Right lobe of liver (tissue), 6 donors: ENCODE data around the gene NFE2L3. TPM values are rescaled to one million over a fixed set of nuclear protein-coding genes. Genes with fewer than 3 reads are reported as not detected.

ENCODE experiments used
- ATAC-seq, 4 donors: fragments of 200-7000 bp; cut with Tn5 transposase; one replicate each; pipeline ENCODE4 v1.9.1; 2020; ENCODE audit warnings: mild to moderate bottlenecking in 4 of 4, moderate library complexity in 4 of 4
- DNase-seq, 3 donors: peaks; one replicate each; pipeline ENCODE4 v3.0.0-alpha.2; 2020
- H3K27ac ChIP-seq, 3 donors: fragments of 200-600 bp; one replicate each; pipeline ENCODE4 v1.8.0; 2022
- H3K27me3 ChIP-seq, 2 donors: fragments of 200-600 bp; one replicate each; pipeline ENCODE4 v1.8.0; 2022
- H3K36me3 ChIP-seq, 4 donors: fragments of 200-600 bp; sonication (generic) in 1 of 4; one replicate each; pipeline versions ENCODE4 v1.5.1 to v1.8.0; 2017 to 2022; ENCODE audit warnings: control low read depth in 1 of 4
- H3K4me1 ChIP-seq, 4 donors: fragments of 200-600 bp; sonication (generic) in 1 of 4; one replicate each; pipeline versions ENCODE4 v1.5.1 to v1.8.0; 2017 to 2022; ENCODE audit warnings: control low read depth in 1 of 4
- H3K4me3 ChIP-seq, 3 donors: fragments of 200-600 bp; one replicate each; pipeline ENCODE4 v1.8.0; 2022
- H3K9me3 ChIP-seq, 4 donors: fragments of 200-600 bp; sonication (generic) in 1 of 4; one replicate each; pipeline versions ENCODE4 v1.5.1 to v1.8.0; 2017 to 2022; ENCODE audit warnings: control low read depth in 1 of 4
- CTCF ChIP-seq, 4 donors: fragments of 200-600 bp in 3 of 4; fragments of 450-650 bp in 1 of 4; IDR thresholded peaks; one replicate each; pipeline versions ENCODE4 v1.5.1 to v1.8.0; 2016 to 2022; ENCODE audit warnings: antibody characterized with exemption in 4 of 4, mild to moderate bottlenecking in 2 of 4
- POLR2A ChIP-seq: fragments of 450-650 bp; IDR thresholded peaks from one replicate; pipeline ENCODE4 v1.6.1; 2017; ENCODE audit warnings: antibody characterized with exemption, mild to moderate bottlenecking
- WGBS: methylation state at CpG from one replicate; pipeline ENCODE4 v1.1.6; 2018; ENCODE audit warnings: low coverage, low lambda C conversion rate; ENCODE audit not compliant: insufficient coverage; ENCODE audit errors: missing lambda C conversion rate; 5-methylcytosine and 5-hydroxymethylcytosine counted together
- intact Hi-C, 2 donors: fragments of 100-400 bp; cut with DNase I; formaldehyde crosslinking; loops; one replicate each; pipeline versions ENCODE4 v1.11.2 to v1.14.1; 2022
- total RNA-seq, 6 experiments: library from RNA; depleted of rRNA in 2 of 6; stranded (reverse); fragments of >200 nt in 2 of 6; fragmentation: NEBNext Ultra II Directional in 3 of 6; extraction: Animal tissue kit (Norgen Biotek cat#: 25700) in 3 of 6; gene quantifications; one replicate each; pipeline versions ENCODE4 v1.1.0 to v1.2.4, GENCODE V29; 2016 to 2023
- donor health status: DM: no; HTN: yes; CAD: no.
- donor health status: DM: no; HTN: no; CAD: no.
- donor health status: DM: no; HTN: no; CAD: no.
- donor health status: DM: no; HTN: yes; CAD: no.
- donor health status: DM: no; HTN: yes; CAD: no.

The NFE2L3 gene
- total RNA-seq, 6 experiments from 2014 or later, result 0.13 to 2.0 (median 0.54) TPM

GRCh38 chr7:26198781-26199169, 46.8 kb downstream of the NFE2L3 start:
- peak overlapping the region; percentile 97 to 100 (median 100) for H3K27ac ChIP-seq
- no peaks in the 10 kb centered on the region for H3K9me3 ChIP-seq
- ATAC-seq (no peak), DNase-seq (no peak)
- H3K4me1 ChIP-seq, result peaks cover 0 to 55% (median 15%) of the 10 kb centered on the region in 4 donors
- intact Hi-C loops, result no loop called here
- H3K4me3 ChIP-seq, result peak overlapping the region; percentile 83 to 88 (median 88)
- TF ChIP-seq POLR2A (no peak), CTCF (IDR thresholded peaks at IDR 0.05) (no peak)
- peaks cover 4 to 42% (median 28%) of the 10 kb centered on the region in 4 donors for H3K36me3 ChIP-seq
- 0% methylated on average over 7 of the region's 7 CpGs for WGBS
- H3K27me3 ChIP-seq, result no peaks in the 10 kb centered on the region

GRCh38 chr7:26199301-26200037, 47.5 kb downstream of the NFE2L3 start:
- H3K27ac ChIP-seq, result peak overlapping the region; percentile 97 to 100 (median 100)
- peaks cover 0 to 55% (median 15%) of the 10 kb centered on the region in 4 donors for H3K4me1 ChIP-seq
- peak overlapping the region; percentile 83 to 88 (median 88) for H3K4me3 ChIP-seq
- ATAC-seq (peak in 2 of 4 donors; percentile 6 to 8), DNase-seq (peak; percentile 65 to 73 (median 70))
- intact Hi-C loops, result no loop called here
- H3K36me3 ChIP-seq, result peaks cover 0 to 35% (median 23%) of the 10 kb centered on the region in 4 donors
- under 1% methylated on average over 36 of the region's 36 CpGs for WGBS
- TF ChIP-seq POLR2A (peak; percentile 5), CTCF (IDR thresholded peaks at IDR 0.05) (no peak)
- no peaks in the 10 kb centered on the region for H3K27me3 ChIP-seq
- no peaks in the 10 kb centered on the region for H3K9me3 ChIP-seq

GRCh38 chr7:26200038-26200443, 48.0 kb downstream of the NFE2L3 start:
- H3K27ac ChIP-seq, result peak overlapping the region; percentile 97 to 100 (median 100)
- ATAC-seq, result peak; percentile 42 to 51 (median 47)
- 0% methylated on average over 13 of the region's 29 CpGs for WGBS
- no peaks in the 10 kb centered on the region for H3K9me3 ChIP-seq
- H3K36me3 ChIP-seq, result peaks cover 0 to 29% (median 21%) of the 10 kb centered on the region in 4 donors
- peaks cover 0 to 55% (median 18%) of the 10 kb centered on the region in 4 donors for H3K4me1 ChIP-seq
- H3K4me3 ChIP-seq, result peak overlapping the region; percentile 83 to 88 (median 88)
- intact Hi-C loops, result no loop called here
- H3K27me3 ChIP-seq, result no peaks in the 10 kb centered on the region
- DNase-seq, result peak; percentile 75 to 82 (median 79)
- TF ChIP-seq POLR2A (no peak), CTCF (IDR thresholded peaks at IDR 0.05) (no peak)

GRCh38 chr7:26200444-26201246, 48.6 kb downstream of the NFE2L3 start, which contains the start of gene HNRNPA2B1:
Gene HNRNPA2B1, minus strand, starts transcription at chr7:26200746. Its CDS starts 169 bp downstream, at chr7:26200577.
- Histone ChIP-seq H3K9me3 (no peaks in the 10 kb centered on the region), H3K4me3 (peak within 1 kb of the TSS; percentile 88 to 96 (median 88)), H3K27me3 (no peaks in the 10 kb centered on the region), H3K27ac (peak within 1 kb of the TSS; percentile 97 to 100 (median 100)), H3K4me1 (peaks cover 0 to 52% (median 15%) of the 10 kb centered on the region in 4 donors), H3K36me3 (peaks cover 0 to 23% (median 17%) of the 10 kb centered on the region in 4 donors)
- ATAC-seq, result peak; percentile 78 to 88 (median 82)
- DNase-seq, result peak; percentile 95 to 98 (median 97)
- TF ChIP-seq CTCF (IDR thresholded peaks at IDR 0.05) (peak in 1 of 4 donors; percentile 15), POLR2A (peak; percentile 100)
- WGBS, result under 1% methylated on average over 37 of the region's 71 CpGs
- intact Hi-C loops, result no loop called here
